Large intestine (tissue), 3 donors: ENCODE measurements around the gene CLCN3. TPM values are rescaled to one million over a fixed set of nuclear protein-coding genes. Genes with fewer than 3 reads are reported as not detected.
"Not testable (repeated sequence)": the region's sequence is repeated elsewhere in the genome, so short reads cannot be mapped to it uniquely, and the experiment has no call there.

ENCODE experiments used
- DNase-seq, 2 donors: peaks; one replicate each; pipeline versions ENCODE4 v3.0.0 to v3.0.0-alpha.2; 2013
- H3K27ac ChIP-seq: one replicate; pipeline ENCODE4 v1.5.1; 2013; ENCODE audit warnings: low read length
- H3K27me3 ChIP-seq: 2 replicates; pipeline ENCODE4 v1.6.1; 2013; ENCODE audit warnings: low read length; ENCODE audit not compliant: control insufficient read depth, insufficient read depth
- H3K36me3 ChIP-seq: 2 replicates; pipeline ENCODE4 v1.6.1; 2013; ENCODE audit warnings: low read length; ENCODE audit not compliant: control insufficient read depth, insufficient read depth
- H3K4me1 ChIP-seq: one replicate; pipeline ENCODE4 v1.6.1; 2013; ENCODE audit warnings: low read length; ENCODE audit not compliant: control insufficient read depth, insufficient read depth
- H3K4me3 ChIP-seq: one replicate; pipeline ENCODE4 v1.5.1; 2013; ENCODE audit warnings: low read length
- H3K9me3 ChIP-seq: one replicate; pipeline ENCODE4 v1.6.1; 2013; ENCODE audit warnings: mild to moderate bottlenecking, low read depth, low read length, moderate library complexity; ENCODE audit not compliant: control insufficient read depth
- WGBS: methylation state at CpG from one replicate; pipeline ENCODE4 v1.1.5; 2013; ENCODE audit warnings: low lambda C conversion rate; ENCODE audit not compliant: insufficient coverage; 5-methylcytosine and 5-hydroxymethylcytosine counted together
- polyA plus RNA-seq: library from polyadenylated mRNA; unstranded; fragments of 120-200 nt; gene quantifications from one replicate; pipeline ENCODE4 v1.2.1, GENCODE V29; 2013

CLCN3 gene
- polyA plus RNA-seq, 1 donor: 48.7 TPM

GRCh38 chr4:169770416-169770815, 150.0 kb downstream of the CLCN3 start:
- peaks cover 1% of the 10 kb centered on the region for H3K9me3 ChIP-seq
- no peak for DNase-seq
- H3K27me3 ChIP-seq: peaks cover 18% of the 10 kb centered on the region
- no peaks in the 10 kb centered on the region for H3K36me3 ChIP-seq
- H3K4me1 ChIP-seq: peaks cover 7% of the 10 kb centered on the region
- H3K27ac ChIP-seq: no peak overlapping the region
- H3K4me3 ChIP-seq: no peak overlapping the region

GRCh38 chr4:169771556-169772080, 151.2 kb downstream of the CLCN3 start:
- DNase-seq, H3K36me3 ChIP-seq, H3K27ac ChIP-seq, H3K4me1 ChIP-seq, H3K4me3 ChIP-seq, H3K9me3 ChIP-seq: not testable (repeated sequence)
- H3K27me3 ChIP-seq: peaks cover 25% of the 10 kb centered on the region
- 100% methylated on average over 1 of the region's 11 CpGs for WGBS

Other genes with a start within 250 kb of the CLCN3 start
- 11.2 TPM for gene NEK1, start 8.0 kb upstream of the CLCN3 start, polyA plus RNA-seq
- 25.4 TPM for gene HPF1, start 137.4 kb downstream of the CLCN3 start, polyA plus RNA-seq